Measurements from ENCODE around the gene CATSPER1. TPM values are rescaled to one million over a fixed set of nuclear protein-coding genes. Genes with fewer than 3 reads are reported as not detected.

CATSPER1 gene
- total and polyA plus RNA-seq, 12 donors = 0.17 to 1.1 TPM; not detected in 10

- TF ChIP-seq, protein P1, sequence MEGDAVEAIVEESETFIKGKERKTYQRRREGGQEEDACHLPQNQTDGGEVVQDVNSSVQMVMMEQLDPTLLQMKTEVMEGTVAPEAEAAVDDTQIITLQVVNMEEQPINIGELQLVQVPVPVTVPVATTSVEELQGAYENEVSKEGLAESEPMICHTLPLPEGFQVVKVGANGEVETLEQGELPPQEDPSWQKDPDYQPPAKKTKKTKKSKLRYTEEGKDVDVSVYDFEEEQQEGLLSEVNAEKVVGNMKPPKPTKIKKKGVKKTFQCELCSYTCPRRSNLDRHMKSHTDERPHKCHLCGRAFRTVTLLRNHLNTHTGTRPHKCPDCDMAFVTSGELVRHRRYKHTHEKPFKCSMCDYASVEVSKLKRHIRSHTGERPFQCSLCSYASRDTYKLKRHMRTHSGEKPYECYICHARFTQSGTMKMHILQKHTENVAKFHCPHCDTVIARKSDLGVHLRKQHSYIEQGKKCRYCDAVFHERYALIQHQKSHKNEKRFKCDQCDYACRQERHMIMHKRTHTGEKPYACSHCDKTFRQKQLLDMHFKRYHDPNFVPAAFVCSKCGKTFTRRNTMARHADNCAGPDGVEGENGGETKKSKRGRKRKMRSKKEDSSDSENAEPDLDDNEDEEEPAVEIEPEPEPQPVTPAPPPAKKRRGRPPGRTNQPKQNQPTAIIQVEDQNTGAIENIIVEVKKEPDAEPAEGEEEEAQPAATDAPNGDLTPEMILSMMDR (IDR thresholded peaks at IDR 0.05) = no peak
- H3K4me3 ChIP-seq = peak overlapping the region in 2 of 10 donors; percentile 81 to 94
- H3K9me3 ChIP-seq = no peaks in the 10 kb centered on the region
- 92 to 93% methylated on average over 3 of the region's 3 CpGs for WGBS, 2 donors
- DNase-seq (no peak), ATAC-seq (no peak)
- peaks cover 12 to 53% (median 37%) of the 10 kb centered on the region in 9 donors for H3K4me1 ChIP-seq
- intact Hi-C loops (cut with DNase I) = loop anchor here in 4 of 10 donors (5.0 to 10.0 kb wide), 3 partner anchors 45 to 63 kb away; no protein-coding TSS in a partner anchor
- H3K27ac ChIP-seq = peak overlapping the region in 3 of 10 donors; percentile 92 to 99 (median 94)
- no peaks in the 10 kb centered on the region for H3K27me3 ChIP-seq
- H3K36me3 ChIP-seq = peaks cover 0 to 64% (median 16%) of the 10 kb centered on the region in 9 donors
These were observed 45.8 kb upstream of the CATSPER1 start for GRCh38 chr11:66072081-66072480.

GRCh38 chr11:66071381-66071801 is 45.1 kb upstream of the CATSPER1 start:
- ATAC-seq = no peak
- peak overlapping the region in 9 of 10 donors; percentile 92 to 99 (median 96) for H3K27ac ChIP-seq
- WGBS, 2 donors = 23% methylated on average over 2 of the region's 2 CpGs
- H3K27me3 ChIP-seq = no peaks in the 10 kb centered on the region
- intact Hi-C loops (cut with DNase I) = loop anchor here in 4 of 10 donors (5.0 to 10.0 kb wide), 3 partner anchors 46 to 63 kb away; no protein-coding TSS in a partner anchor
- peaks cover 0 to 64% (median 23%) of the 10 kb centered on the region in 9 donors for H3K36me3 ChIP-seq
- TF ChIP-seq, protein P1 (IDR thresholded peaks at IDR 0.05) = no peak
- H3K9me3 ChIP-seq = no peaks in the 10 kb centered on the region
- H3K4me3 ChIP-seq = peak overlapping the region; percentile 75 to 94 (median 88)
- H3K4me1 ChIP-seq = peaks cover 12 to 53% (median 36%) of the 10 kb centered on the region in 9 donors
- peak in 1 of 2 donors; percentile 8 for DNase-seq

DNA sequence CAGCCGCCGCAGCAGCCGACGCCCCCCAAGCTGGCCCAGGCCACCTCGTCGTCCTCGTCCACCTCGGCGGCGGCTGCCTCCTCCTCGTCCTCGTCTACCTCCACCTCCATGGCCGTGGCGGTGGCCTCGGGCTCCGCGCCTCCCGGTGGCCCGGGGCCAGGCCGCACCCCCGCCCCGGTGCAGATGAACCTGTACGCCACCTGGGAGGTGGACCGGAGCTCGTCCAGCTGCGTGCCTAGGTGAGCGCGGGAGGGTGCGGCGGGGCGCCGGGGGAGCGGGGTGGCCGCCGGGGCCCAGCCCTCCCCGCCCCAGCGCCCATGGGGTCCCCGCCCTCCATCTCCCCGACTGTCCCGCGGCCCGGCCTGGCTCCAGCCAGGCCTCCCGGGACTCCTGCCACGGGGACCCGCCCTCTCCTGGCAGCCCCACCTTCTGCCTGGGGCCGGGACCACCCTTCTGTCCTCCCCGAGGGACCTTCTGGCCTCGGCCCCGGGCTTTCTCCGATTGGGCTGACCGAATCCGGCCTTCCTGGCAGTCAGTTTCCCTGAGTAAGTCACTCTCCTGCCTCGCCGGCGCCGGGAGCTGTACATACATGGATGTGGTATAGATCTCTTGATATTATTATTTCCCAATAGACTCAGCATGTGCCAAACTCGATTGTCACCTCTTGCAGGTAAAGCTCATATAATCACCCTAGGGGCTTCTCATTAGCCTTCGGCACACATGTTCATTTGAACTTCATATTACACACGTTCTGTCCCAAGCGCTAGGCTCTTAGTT is 44.5 kb upstream of the CATSPER1 start:
- Histone ChIP-seq H3K9me3 (no peaks in the 10 kb centered on the region), H3K36me3 (peaks cover 0 to 64% (median 23%) of the 10 kb centered on the region in 9 donors), H3K27me3 (no peaks in the 10 kb centered on the region), H3K4me3 (peak overlapping the region; percentile 75 to 94 (median 88)), H3K27ac (peak overlapping the region; percentile 92 to 99 (median 96)), H3K4me1 (peaks cover 12 to 59% (median 35%) of the 10 kb centered on the region in 9 donors)
- TF ChIP-seq, protein P1 (IDR thresholded peaks at IDR 0.05) = peak in 1 of 9 donors; percentile 3
- DNase-seq = peak; percentile 66 to 69
- intact Hi-C loops (cut with DNase I) = loop anchor here in 4 of 10 donors (5.0 to 10.0 kb wide), 3 partner anchors 47 to 64 kb away; no protein-coding TSS in a partner anchor
- peak; percentile 10 to 48 (median 28) for ATAC-seq
- 1% methylated on average over 44 to 60 of the region's 60 CpGs for WGBS, 2 donors

Measured in heart right ventricle (tissue), 16 donors.